NCI-H128 (cell line): Measurements from ENCODE around the gene CLIP1.
A peak's percentile ranks its signal among the peaks of the same experiment; 100 is the strongest.

Experiments
- DNase-seq: peaks from one replicate; lab custom pipeline; 2025; ENCODE audit not compliant: unreplicated experiment; lab: John Stamatoyannopoulos, UW

CLIP1 gene

GRCh38 chr12:122322501-122322900, 100.0 kb downstream of the CLIP1 start:
- no peak for DNase-seq

GRCh38 chr12:122318607-122319605, 103.6 kb downstream of the CLIP1 start:
- no peak for DNase-seq

- DNase-seq: no peak
Observed at GRCh38 chr12:122312926-122313325, 109.5 kb downstream of the CLIP1 start.

GRCh38 chr12:122311696-122312095, 110.8 kb downstream of the CLIP1 start:
- no peak for DNase-seq

GRCh38 chr12:122310626-122311333, 111.7 kb downstream of the CLIP1 start:
- no peak for DNase-seq

GRCh38 chr12:122309564-122310121, 112.8 kb downstream of the CLIP1 start:
- no peak for DNase-seq

- no peak for DNase-seq
Observed at GRCh38 chr12:122308811-122309210, 113.7 kb downstream of the CLIP1 start.

- DNase-seq: no peak
Observed at GRCh38 chr12:122306407-122306806, 116.1 kb downstream of the CLIP1 start.

- no peak for DNase-seq
Observed at GRCh38 chr12:122304924-122305323, 117.5 kb downstream of the CLIP1 start.

- DNase-seq: no peak
Observed at GRCh38 chr12:122303068-122303467, 119.4 kb downstream of the CLIP1 start.

GRCh38 chr12:122298071-122298748, 124.3 kb downstream of the CLIP1 start:
- DNase-seq: no peak

GRCh38 chr12:122297494-122297893, 125.0 kb downstream of the CLIP1 start:
- DNase-seq: no peak

GRCh38 chr12:122295877-122296276, 126.6 kb downstream of the CLIP1 start:
- DNase-seq: no peak

GRCh38 chr12:122293081-122293480, 129.4 kb downstream of the CLIP1 start:
- no peak for DNase-seq

GRCh38 chr12:122291431-122291830, 131.0 kb downstream of the CLIP1 start:
- DNase-seq: no peak

- no peak for DNase-seq
Observed at GRCh38 chr12:122283680-122284079, 138.8 kb downstream of the CLIP1 start.

- DNase-seq: no peak
Observed at GRCh38 chr12:122282061-122282460, 140.4 kb downstream of the CLIP1 start.

GRCh38 chr12:122276242-122276641, 146.2 kb downstream of the CLIP1 start:
- DNase-seq: no peak

GRCh38 chr12:122275459-122275858, 147.0 kb downstream of the CLIP1 start:
- no peak for DNase-seq

- DNase-seq: peak; percentile 92
Observed at GRCh38 chr12:122266230-122266901, 156.1 kb downstream of the CLIP1 start, which contains the start of gene VPS33A. TSS of gene VPS33A (minus strand) at chr12:122266494. CDS start at chr12:122266408, 86 bp downstream.

- DNase-seq: no peak
Observed at GRCh38 chr12:122265886-122266229, 156.6 kb downstream of the CLIP1 start.
